ENCODE results near the gene CRB2. TPM values are rescaled to one million over a fixed set of nuclear protein-coding genes. Genes with fewer than 3 reads are reported as not detected.

CRB2 gene
- total and polyA plus RNA-seq, 2 of the 13 experiments (the other 11 are each of a cell fraction or from before 2014, with no cell fraction given): 0.01 to 0.29 TPM

DNA sequence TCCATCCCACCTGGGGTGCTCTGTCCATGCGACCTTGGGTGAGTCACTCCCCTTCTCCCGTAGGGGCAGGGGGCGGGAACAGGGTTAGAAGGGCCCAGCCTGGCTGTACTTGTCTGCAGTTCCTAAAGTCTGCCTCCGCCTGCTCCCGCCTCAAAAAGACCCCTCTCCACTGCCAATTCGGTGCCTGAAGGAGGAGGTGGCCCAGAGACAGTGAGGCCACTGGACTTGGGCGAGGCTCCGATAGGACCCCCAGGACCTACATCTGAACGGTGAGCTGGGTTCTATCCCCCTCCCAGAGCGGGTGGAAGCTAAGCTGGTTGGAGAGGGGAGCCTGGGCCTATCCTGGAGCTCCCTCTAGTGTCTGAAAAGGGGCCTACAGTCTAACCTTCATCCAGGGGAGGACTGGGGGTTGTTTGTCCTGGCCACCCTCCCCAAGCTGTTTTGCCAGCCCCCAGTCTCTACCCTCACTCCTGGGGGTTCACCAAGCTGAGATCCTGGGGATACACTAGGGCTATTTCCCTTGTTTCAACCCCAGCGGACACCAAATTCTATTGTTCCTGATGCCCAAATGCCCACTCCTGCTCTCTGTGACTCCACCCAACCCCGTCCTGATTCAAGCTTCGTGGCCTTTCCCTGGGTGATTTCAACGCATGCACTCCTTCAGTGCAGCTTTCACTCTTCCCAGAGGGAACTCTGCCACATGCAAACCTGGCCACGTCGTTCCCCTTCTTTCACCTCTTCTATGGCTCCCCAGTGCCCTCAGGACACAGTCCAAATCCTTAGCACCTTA lies 6.1 kb upstream of the CRB2 start (continued):
- TF ChIP-seq, protein P1, sequence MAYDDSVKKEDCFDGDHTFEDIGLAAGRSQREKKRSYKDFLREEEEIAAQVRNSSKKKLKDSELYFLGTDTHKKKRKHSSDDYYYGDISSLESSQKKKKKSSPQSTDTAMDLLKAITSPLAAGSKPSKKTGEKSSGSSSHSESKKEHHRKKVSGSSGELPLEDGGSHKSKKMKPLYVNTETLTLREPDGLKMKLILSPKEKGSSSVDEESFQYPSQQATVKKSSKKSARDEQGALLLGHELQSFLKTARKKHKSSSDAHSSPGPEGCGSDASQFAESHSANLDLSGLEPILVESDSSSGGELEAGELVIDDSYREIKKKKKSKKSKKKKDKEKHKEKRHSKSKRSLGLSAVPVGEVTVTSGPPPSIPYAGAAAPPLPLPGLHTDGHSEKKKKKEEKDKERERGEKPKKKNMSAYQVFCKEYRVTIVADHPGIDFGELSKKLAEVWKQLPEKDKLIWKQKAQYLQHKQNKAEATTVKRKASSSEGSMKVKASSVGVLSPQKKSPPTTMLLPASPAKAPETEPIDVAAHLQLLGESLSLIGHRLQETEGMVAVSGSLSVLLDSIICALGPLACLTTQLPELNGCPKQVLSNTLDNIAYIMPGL (CRISPR knock-in tag; IDR thresholded peaks at IDR 0.05; ENCODE audit: borderline replicate concordance in 1 of 2, low read depth in 1 of 2): peak in 1 of 2 experiments; percentile 51; a peak in 1 of 4 replicates
- no peak for TF ChIP-seq AHR (CRISPR knock-in tag; IDR thresholded peaks at IDR 0.05)
- TF ChIP-seq PPARG (CRISPR knock-in tag; conservative IDR thresholded peaks at IDR 0.05): no peak
- no peak for TF ChIP-seq PLRG1 (conservative IDR thresholded peaks at IDR 0.05)
- TF ChIP-seq ZNF709 (CRISPR knock-in tag; IDR thresholded peaks at IDR 0.05): 0 out of 2 replicates have a peak, but pooled peaks have one; percentile 52
- TF ChIP-seq GLI4 (CRISPR knock-in tag; IDR thresholded peaks at IDR 0.05; ENCODE audit: borderline replicate concordance): no peak
- peak; percentile 44; the same call in 1 of the 2 replicates for TF ChIP-seq ZBTB7B (CRISPR knock-in tag; IDR thresholded peaks at IDR 0.05)
- TF ChIP-seq PRDM15 (CRISPR knock-in tag; IDR thresholded peaks at IDR 0.05): no peak
- TF ChIP-seq ATF1 (CRISPR knock-in tag; IDR thresholded peaks at IDR 0.05): no peak
- no peak for TF ChIP-seq FOXA1 (IDR thresholded peaks at IDR 0.05)
- no peak for TF ChIP-seq FOXA1 (CRISPR knock-in tag; IDR thresholded peaks at IDR 0.05)
- TF ChIP-seq, protein P2, sequence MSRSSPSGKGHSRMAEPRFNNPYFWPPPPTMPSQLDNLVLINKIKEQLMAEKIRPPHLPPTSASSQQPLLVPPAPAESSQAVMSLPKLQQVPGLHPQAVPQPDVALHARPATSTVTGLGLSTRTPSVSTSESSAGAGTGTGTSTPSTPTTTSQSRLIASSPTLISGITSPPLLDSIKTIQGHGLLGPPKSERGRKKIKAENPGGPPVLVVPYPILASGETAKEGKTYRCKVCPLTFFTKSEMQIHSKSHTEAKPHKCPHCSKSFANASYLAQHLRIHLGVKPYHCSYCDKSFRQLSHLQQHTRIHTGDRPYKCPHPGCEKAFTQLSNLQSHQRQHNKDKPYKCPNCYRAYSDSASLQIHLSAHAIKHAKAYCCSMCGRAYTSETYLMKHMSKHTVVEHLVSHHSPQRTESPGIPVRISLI (CRISPR knock-in tag; IDR thresholded peaks at IDR 0.05; ENCODE audit: borderline replicate concordance): no peak
- TF ChIP-seq JDP2 (CRISPR knock-in tag; IDR thresholded peaks at IDR 0.05; ENCODE audit: borderline replicate concordance): no peak
- TF ChIP-seq ZMYM3 (CRISPR knock-in tag; IDR thresholded peaks at IDR 0.05): 0 out of 2 replicates have a peak, but pooled peaks have one; percentile 10
- no peak for TF ChIP-seq ZNF274 (CRISPR knock-in tag; IDR thresholded peaks at IDR 0.05)
- TF ChIP-seq, protein P3, sequence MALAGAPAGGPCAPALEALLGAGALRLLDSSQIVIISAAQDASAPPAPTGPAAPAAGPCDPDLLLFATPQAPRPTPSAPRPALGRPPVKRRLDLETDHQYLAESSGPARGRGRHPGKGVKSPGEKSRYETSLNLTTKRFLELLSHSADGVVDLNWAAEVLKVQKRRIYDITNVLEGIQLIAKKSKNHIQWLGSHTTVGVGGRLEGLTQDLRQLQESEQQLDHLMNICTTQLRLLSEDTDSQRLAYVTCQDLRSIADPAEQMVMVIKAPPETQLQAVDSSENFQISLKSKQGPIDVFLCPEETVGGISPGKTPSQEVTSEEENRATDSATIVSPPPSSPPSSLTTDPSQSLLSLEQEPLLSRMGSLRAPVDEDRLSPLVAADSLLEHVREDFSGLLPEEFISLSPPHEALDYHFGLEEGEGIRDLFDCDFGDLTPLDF (CRISPR knock-in tag; IDR thresholded peaks at IDR 0.05): no peak
- TF ChIP-seq HOXD1 (CRISPR knock-in tag; IDR thresholded peaks at IDR 0.05): no peak
- TF ChIP-seq, protein P4, sequence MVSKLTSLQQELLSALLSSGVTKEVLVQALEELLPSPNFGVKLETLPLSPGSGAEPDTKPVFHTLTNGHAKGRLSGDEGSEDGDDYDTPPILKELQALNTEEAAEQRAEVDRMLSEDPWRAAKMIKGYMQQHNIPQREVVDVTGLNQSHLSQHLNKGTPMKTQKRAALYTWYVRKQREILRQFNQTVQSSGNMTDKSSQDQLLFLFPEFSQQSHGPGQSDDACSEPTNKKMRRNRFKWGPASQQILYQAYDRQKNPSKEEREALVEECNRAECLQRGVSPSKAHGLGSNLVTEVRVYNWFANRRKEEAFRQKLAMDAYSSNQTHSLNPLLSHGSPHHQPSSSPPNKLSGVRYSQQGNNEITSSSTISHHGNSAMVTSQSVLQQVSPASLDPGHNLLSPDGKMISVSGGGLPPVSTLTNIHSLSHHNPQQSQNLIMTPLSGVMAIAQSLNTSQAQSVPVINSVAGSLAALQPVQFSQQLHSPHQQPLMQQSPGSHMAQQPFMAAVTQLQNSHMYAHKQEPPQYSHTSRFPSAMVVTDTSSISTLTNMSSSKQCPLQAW (CRISPR knock-in tag; IDR thresholded peaks at IDR 0.05): peak; percentile 59; the same call in 1 of the 2 replicates
- TF ChIP-seq FOXP1 (IDR thresholded peaks at IDR 0.05): no peak
- TF ChIP-seq FOXP1 (CRISPR knock-in tag; IDR thresholded peaks at IDR 0.05): no peak
- TF ChIP-seq NCOA1 (CRISPR knock-in tag; IDR thresholded peaks at IDR 0.05): no peak
- no peak for TF ChIP-seq ZNF768 (CRISPR knock-in tag; IDR thresholded peaks at IDR 0.05)
